HCEC 1CT (cell line): ENCODE measurements around the gene SLX1B.
"Not testable (repeated sequence)": the region's sequence is repeated elsewhere in the genome, so short reads cannot be mapped to it uniquely, and the experiment has no call there.

Experiments
- DNase-seq: peaks from one replicate; pipeline ENCODE4 v3.0.0-alpha.2; 2017

The SLX1B gene

DNA sequence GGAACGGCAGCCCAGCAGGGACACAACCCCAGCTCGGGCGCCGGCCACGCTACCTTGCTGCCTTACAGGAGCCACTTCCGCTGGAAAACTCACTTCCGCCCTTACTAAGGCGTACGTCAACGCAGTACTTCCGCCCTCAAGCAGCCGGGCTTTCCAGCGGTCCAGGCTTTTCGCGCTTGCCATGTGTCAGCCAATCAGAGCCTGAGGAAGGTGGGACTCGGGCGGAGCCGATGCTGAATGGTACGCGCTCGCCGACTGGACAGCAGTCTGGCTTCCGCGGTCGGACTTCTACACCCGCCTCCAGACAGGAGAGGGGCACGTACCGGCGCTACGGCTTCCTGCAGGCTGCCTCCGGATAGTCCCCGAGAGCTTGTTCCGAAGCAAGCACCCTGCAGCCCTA, at the start of gene SLX1B, which contains the start of gene BOLA2:
TSS of gene SLX1B (plus strand) at position 265 of the 400 bp plus-strand sequence.
TSS of gene BOLA2 (minus strand) at position 83 of the 400 bp plus-strand sequence. CDS start 98 bp downstream, outside the sequence.
- not testable (repeated sequence) for DNase-seq

GRCh38 chr16:29405249-29405648, 49.1 kb upstream of the SLX1B start:
- DNase-seq = peak; percentile 51

- DNase-seq = not testable (repeated sequence)
Measured at GRCh38 chr16:29423587-29423986, 30.7 kb upstream of the SLX1B start.

GRCh38 chr16:29425390-29425789, 28.9 kb upstream of the SLX1B start:
- not testable (repeated sequence) for DNase-seq

DNA sequence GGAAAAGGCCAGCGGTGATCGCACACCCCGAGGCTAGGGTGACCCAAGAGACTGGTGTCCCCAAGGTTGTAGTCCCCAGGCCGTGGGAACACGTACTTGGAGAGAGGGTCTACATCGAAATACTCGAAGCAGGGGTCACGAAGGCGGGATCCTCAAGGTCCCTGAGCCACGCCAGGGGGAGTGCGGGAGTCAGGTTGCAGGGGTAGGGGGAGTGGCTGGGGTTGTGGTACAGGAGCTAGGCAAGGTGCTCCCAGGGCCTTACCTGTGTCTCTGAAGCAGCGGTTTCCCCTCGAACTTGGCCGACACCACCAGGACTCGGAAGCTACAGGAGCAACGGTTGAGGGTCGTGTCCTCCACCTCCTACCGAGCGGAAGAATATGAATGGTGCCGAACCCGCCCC, 579 bp upstream of the SLX1B start:
- DNase-seq = not testable (repeated sequence)

DNA sequence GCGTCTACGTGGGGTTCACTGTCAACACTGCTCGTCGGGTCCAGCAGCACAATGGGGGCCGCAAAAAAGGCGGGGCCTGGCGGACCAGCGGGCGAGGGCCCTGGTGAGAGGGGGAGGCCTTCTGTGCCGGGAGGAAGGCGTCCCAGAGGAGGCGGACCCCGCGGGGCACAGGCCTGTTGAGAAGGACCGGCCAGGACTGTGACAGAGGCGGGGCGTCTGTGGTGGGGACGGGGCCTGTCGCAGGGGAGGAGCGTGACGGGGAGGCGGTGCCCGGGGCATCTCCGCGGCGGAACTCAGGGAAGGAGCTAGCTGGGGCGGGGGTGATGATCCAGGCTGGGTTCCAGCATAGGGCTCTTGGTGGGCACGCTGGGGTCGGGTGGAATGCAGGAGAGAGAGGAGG, 495 bp downstream of the SLX1B start:
- not testable (repeated sequence) for DNase-seq

GRCh38 chr16:29457660-29458059, 3.3 kb downstream of the SLX1B start:
- not testable (repeated sequence) for DNase-seq

- not testable (repeated sequence) for DNase-seq
Measured at GRCh38 chr16:29459706-29460646, 5.6 kb downstream of the SLX1B start, which contains the start of gene SULT1A4. Gene SULT1A4 (plus strand): TSS chr16:29459913. CDS start chr16:29461386, 1,473 bp downstream.

DNA sequence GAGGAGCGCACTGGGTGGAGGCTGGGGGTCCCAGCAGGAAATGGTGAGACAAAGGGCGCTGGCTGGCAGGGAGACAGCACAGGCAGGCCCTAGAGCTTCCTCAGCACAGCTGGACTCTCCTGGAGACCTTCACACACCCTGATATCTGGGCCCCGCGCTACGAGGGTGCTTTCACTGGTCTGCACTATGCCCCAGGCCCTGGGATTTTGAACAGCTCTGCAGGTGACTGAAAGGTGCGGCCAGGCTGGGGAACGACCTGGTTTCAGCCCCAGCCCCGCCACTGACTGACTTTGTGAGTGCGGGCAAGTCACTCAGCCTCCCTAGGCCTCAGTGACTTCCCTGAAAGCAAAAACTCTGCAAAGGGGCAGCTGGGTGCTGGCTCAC, 6.3 kb downstream of the SLX1B start:
- not testable (repeated sequence) for DNase-seq

DNA sequence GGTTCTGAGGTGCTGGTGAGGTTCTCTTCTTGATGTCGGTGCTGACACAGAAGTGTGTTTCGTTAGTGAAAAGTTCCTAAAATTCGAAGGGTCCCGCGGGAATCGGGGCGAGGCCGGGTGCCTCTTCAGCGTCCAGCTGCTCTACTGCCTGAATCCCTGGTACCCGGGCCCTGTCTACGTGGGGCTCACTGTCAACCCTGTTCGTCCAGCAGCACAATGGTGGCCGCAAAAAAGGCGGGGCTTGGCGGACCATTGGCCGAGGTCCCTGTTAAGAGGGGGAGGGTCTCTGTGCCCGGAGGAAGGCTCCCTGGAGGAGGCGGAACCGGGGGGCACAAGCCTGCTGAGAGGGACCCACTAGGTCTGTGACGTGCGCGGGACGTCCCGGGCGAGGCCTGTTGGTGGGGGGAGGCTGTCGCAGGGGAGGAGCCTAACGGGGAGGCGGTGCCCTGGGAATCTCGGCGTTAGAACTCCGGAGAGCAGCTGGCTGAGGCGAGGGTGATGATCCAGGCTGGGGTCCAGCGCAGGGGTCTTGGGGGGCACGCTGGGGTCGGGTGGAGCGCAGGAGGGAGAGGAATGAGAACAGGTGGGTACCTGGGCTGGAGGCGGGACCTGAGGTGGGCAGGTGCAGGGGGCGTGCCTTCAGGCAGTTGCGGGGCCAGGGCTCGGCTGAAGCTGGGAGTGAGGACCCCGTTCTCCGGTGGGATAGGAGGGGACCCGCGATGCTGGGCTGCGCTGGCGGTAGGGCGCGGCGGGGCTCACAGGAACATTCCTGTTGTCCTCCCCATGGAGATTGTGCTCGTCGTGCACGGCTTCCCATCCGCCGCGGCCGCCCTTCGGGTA, 11.9 kb downstream of the SLX1B start:
- not testable (repeated sequence) for DNase-seq

- DNase-seq = not testable (repeated sequence)
Measured at GRCh38 chr16:29466904-29467303, 12.6 kb downstream of the SLX1B start.

GRCh38 chr16:29467654-29468366, 13.5 kb downstream of the SLX1B start:
- not testable (repeated sequence) for DNase-seq

GRCh38 chr16:29469660-29470059, 15.3 kb downstream of the SLX1B start:
- not testable (repeated sequence) for DNase-seq

DNA sequence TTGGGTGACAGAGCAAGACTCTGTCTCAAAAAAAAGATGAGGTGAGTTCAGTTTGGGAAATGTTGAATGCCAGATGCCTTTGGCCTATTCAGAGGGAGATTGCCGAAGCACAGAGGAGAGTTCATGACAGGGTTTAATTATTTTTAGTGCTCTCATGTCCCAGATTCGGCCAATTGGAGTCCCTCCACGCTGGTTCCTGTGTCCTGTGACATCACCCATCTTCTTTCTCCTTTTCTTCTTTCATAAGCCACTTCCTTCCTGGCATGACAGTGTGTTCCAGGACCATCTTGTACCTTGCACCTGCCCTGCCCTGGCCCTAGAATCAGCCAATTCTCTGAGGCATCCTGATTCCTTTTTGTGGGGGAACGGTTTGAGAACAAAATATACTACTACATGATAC, 17.7 kb downstream of the SLX1B start:
- not testable (repeated sequence) for DNase-seq

DNA sequence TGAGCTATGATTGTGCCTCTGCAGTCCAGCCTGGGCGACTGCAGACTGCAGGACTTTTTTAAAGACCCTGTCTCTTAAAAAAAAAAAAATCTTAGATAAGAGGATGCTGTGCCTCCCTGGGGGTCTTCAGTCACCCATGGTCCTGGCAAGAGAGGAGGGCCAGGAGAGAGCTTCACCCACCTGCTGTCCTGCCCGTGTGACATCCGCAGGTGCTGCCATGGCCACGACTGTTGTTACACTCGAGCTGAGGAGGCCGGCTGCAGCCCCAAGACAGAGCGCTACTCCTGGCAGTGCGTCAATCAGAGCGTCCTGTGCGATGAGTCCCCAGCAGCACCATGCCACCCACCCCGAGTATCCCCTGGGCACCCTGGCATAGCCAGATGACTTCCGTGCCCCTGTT, 27.9 kb downstream of the SLX1B start:
- not testable (repeated sequence) for DNase-seq

DNA sequence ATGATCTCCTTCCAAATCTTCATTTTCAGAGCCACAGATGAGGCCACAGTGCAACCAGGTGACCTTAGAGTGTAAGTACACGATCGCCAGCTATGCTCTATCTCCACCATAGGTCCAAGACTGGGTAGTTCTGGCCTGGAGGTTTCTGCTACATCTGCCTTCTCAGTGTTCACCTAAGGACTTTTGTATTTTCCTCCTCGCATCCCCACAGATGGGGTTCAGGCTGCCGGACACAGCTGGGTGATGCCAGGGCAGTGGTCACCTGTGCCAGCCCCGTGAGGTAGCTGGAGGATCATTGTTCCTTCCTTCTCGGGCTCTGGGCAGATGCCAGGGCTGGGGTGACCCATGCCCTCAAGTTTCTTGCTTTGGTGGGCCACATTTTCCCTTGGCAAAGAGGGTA, 52.0 kb downstream of the SLX1B start, which contains the start of gene NPIPB12:
TSS of gene NPIPB12 (minus strand) at position 101 of the 400 bp plus-strand sequence.
- not testable (repeated sequence) for DNase-seq
